Measurements from ENCODE around the gene XPO1. TPM values are rescaled to one million over a fixed set of nuclear protein-coding genes. Genes with fewer than 3 reads are reported as not detected.
"Not testable (repeated sequence)": the region's sequence is repeated elsewhere in the genome, so short reads cannot be mapped to it uniquely, and the experiment has no call there.

Gene XPO1
- total RNA-seq, 2 experiments from 2014 or later, result 208 to 226 TPM

DNA sequence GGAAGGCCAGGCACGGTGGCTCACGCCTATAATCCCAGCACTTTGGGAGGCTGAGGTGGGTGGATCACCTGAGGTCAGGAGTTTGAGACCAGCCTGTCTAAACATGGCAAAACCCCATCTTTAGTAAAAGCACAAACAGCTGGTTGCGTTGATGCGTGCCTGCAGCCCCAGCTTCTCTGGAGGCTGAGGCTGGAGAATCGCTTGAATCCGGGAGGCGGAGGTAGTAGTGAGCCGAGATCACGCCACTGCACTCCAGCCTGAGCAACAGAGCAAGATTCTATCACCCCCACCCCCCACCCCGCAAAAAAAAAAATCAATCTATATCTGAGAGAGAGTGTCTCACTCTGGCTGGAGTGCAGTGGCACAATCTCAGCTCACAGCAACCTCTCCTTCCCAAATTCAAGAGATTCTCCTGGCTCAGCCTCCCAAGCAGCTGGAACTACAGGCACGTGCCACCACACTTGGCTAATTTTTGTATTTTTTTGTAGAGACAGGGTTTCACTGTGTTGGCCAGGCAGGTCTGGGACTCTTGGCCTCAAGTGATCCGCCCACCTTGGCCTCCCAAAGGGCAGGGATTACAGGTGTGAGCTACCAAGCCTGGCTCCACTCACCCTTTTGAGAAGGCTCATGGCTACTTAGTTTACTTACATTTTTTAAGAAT, 61.1 kb downstream of the XPO1 start:
- H3K27ac Mint-ChIP-seq; ATAC-seq; DNase-seq; H3K4me3 Mint-ChIP-seq; H3K27me3 Mint-ChIP-seq (ENCODE audit: low read depth); H3K4me1 Mint-ChIP-seq (ENCODE audit: low read depth); H3K9me3 Mint-ChIP-seq (ENCODE audit: insufficient read depth): not testable (repeated sequence)
- CTCF ChIA-PET, result interaction anchor here (0.6 to 3.4 kb wide), 2 partner anchors 19 to 51 kb away, joined by 3 to 14 read pairs; no protein-coding TSS in a partner anchor
- H3K36me3 Mint-ChIP-seq (ENCODE audit: low read depth), result peaks cover 47% of the 10 kb centered on the region
- POLR2A ChIA-PET, result interaction anchor here (1.1 kb wide), 1 partner anchor 9 kb away, joined by 3 read pairs; no protein-coding TSS in a partner anchor

DNA sequence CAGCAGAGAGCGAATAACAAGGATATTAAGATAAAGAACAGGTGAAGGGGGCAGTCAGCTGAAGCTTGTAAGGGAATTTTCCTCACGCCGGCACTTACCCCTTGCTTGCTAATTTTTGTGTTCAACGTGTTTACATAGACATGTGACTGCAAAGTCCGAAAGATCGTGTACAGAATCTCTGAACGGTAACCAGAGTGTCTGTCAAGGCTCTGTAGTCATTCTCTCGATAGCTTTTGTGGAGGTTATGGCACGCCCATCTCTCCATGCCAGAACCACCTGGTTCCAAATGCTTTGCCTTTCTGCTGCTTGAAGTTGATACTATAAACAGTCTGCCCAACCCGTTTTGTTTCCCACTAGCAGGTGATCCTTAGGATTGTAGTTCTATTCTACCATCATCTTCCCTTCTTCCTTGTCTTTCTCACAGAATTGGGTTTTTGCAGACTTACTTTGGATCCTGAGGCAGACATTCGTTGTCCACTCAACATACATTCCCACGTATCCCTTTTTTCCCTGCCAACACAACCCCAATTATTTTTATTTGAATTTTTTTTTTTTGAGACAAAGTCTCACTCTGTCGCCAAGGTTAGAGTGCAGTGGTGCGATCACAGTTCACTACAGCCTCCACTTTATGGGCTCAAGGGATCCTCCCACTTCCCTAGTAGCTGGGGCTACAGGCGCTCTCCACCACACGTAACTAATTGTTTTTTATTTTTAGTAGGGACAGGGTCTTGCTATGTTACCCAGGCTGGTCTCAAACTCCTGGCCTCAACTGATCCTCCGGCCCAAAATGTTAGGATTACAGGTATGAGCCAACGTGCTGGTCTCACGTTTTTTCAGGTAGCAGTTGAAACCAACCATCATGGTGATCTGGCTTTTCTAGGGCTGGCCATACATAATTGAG, 66.0 kb downstream of the XPO1 start:
- H3K27me3 Mint-ChIP-seq (ENCODE audit: low read depth), result no peaks in the 10 kb centered on the region
- DNase-seq, result peak; percentile 48
- peak overlapping the region; percentile 91 for H3K27ac Mint-ChIP-seq
- no peaks in the 10 kb centered on the region for H3K9me3 Mint-ChIP-seq (ENCODE audit: insufficient read depth)
- peak overlapping the region; percentile 92 for H3K4me3 Mint-ChIP-seq
- H3K36me3 Mint-ChIP-seq (ENCODE audit: low read depth), result peaks cover 31% of the 10 kb centered on the region
- ChIA-PET POLR2A (interaction anchor here (0.7 to 1.2 kb wide), 4 partner anchors 10 to 295 kb away, joined by 3 to 5 read pairs (median 3); partner anchors contain the start of gene XPO1), CTCF (interaction anchor here (1.6 kb wide), 1 partner anchor 46 kb away, joined by 5 read pairs; no protein-coding TSS in a partner anchor)
- H3K4me1 Mint-ChIP-seq (ENCODE audit: low read depth), result peaks cover 30% of the 10 kb centered on the region
- ATAC-seq, result no peak

DNA sequence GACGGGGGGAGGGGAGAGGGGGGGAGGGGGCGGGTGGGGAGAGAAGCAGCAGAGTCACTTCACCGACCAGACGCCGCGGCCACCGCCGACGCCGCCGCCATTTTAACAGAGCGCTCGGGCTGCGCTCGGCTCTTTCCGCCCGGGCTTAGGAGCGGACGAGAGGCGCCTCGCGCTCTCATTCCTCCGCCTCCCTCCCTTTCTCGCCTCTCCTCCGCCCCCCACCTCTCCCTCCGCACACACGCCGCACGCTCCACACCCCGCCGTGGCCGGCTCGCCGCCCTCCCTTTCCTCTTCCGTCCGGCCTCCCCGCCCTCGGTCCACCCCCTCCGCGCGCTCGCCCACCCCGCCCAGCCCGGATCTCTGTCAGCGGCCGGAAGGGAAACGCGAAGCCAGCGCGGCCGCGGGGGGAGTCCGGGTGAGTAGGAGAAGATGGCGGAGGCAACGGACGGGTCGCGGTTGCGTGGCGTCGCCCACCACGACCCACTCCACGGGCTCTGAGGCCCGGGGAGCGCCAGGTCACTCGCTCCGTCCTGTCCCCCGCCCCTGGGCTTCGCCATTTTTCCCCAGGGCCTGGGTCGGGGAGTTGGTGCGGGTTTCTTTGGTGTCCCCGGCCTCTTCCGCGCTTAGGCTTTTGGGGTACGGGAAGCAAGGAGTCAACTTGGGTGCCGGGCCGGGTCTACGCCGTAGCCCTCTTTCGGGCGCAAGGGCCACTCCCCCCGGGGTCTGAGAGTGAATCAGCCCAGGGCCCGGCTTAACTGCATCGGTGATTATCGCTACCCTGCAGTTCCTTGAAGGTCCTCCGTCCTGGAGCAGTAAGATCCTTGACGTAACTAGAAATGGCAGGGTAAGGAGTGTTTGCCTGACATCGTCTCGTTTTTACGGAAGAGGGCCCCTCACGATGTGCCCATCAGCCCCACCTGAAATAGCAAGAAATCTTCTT, 66.9 kb downstream of the XPO1 start, which contains the start of gene USP34:
Gene USP34, minus strand, starts transcription at position 123 of the 940 bp plus-strand sequence. CDS start 395 bp downstream, outside the sequence.
- H3K4me1 Mint-ChIP-seq (ENCODE audit: low read depth), result peaks cover 32% of the 10 kb centered on the region
- H3K27ac Mint-ChIP-seq, result peak within 1 kb of the TSS; percentile 94
- peak; percentile 97 for DNase-seq
- H3K9me3 Mint-ChIP-seq (ENCODE audit: insufficient read depth), result no peaks in the 10 kb centered on the region
- H3K27me3 Mint-ChIP-seq (ENCODE audit: low read depth), result no peaks in the 10 kb centered on the region
- ChIA-PET CTCF (no interaction called here), POLR2A (interaction anchor here (0.7 to 1.6 kb wide), 6 partner anchors 11 to 294 kb away, joined by 3 to 11 read pairs (median 4); partner anchors contain the start of gene XPO1)
- peak; percentile 94 for ATAC-seq
- peak within 1 kb of the TSS; percentile 92 for H3K4me3 Mint-ChIP-seq
- peaks cover 26% of the 10 kb centered on the region for H3K36me3 Mint-ChIP-seq (ENCODE audit: low read depth)

DNA sequence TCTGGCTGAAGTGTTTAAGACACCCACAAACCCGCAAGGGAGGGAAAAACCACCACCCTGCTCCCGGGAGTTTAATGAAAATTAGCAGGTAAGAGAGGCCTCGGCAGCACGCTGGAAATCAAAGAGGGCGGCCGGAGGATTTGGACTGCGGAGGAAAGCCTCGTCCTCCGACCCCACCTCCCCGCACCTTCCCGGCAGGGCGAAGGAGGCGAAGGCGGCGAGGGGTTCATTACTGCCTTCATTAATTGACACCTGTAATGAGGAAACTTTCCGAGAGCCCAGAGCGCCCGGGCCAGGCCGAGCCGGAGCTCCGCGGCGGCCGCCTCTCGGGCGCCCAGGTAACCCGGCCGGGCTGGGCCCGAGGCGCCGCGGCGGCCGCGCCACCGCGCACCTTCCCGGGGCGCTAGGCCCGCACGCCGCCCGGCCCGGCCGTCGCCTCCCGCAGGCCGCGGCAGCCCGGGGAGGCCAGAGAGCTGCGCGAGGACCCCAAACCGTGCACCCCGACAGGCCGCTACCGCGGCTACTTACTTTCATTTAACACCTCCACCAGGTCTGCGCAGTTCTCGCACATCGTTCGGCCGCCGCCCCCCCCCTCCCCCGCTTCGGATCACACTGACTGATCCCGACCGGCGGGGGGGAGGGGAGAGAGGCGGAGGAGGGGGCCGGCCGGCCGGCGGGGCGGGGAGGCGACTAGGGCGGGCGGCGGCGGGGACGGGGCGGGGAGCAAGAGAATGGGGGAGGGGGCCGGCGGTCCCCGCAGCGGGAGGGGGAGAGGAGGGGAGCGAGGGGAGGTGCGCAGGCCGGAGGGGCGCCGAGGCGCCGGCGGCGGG, 67.8 kb downstream of the XPO1 start:
- POLR2A ChIA-PET, result interaction anchor here (0.6 to 1.6 kb wide), 3 partner anchors 28 to 68 kb away, joined by 3 to 11 read pairs (median 6); partner anchors contain the start of gene XPO1
- Mint-ChIP-seq H3K9me3 (ENCODE audit: insufficient read depth) (no peaks in the 10 kb centered on the region), H3K4me3 (peak overlapping the region; percentile 88), H3K27me3 (ENCODE audit: low read depth) (no peaks in the 10 kb centered on the region), H3K36me3 (ENCODE audit: low read depth) (peaks cover 25% of the 10 kb centered on the region), H3K4me1 (ENCODE audit: low read depth) (peaks cover 33% of the 10 kb centered on the region), H3K27ac (peak overlapping the region; percentile 94)
- CTCF ChIA-PET, result interaction anchor here (0.7 to 1.6 kb wide), 2 partner anchors 44 to 51 kb away, joined by 3 to 6 read pairs; no protein-coding TSS in a partner anchor
- peak; percentile 87 for DNase-seq
- ATAC-seq, result peak; percentile 34

DNA sequence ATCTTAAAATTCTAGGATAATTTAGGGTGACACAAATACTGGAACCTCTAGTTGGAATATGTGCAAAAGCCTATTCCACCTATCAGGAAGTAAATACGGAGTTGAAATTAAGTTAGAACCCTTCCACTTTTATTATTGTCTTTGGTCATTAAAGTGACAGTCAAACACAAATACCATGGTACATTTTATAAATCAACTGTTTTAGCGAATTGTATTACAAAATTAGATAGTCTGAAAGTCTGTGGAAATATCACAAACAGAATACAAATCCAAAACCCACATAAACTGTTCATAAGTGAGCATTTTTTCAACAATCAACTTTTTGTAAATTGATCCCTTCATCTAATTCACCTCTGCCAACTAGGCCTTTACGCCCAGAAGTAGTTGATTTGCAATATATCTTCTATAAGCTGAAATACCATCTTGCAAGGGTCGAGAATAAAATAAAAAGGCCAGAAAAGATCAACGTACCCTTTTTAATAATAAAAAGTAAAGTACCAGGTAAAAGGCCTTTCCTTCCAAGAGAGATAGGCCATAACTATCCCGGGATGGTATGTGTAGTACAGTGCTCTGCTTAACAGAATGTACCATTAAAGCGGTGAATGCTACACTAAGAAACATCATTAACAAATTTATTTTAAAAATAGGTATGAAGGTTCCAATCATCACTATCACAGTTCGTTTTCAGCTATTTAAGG, 68.6 kb downstream of the XPO1 start:
- Mint-ChIP-seq H3K36me3 (ENCODE audit: low read depth) (peaks cover 27% of the 10 kb centered on the region), H3K4me1 (ENCODE audit: low read depth) (peaks cover 33% of the 10 kb centered on the region)
- POLR2A ChIA-PET, result interaction anchor here (0.6 to 1.6 kb wide), 3 partner anchors 27 to 69 kb away, joined by 3 to 11 read pairs (median 6); partner anchors contain the start of gene XPO1

DNA sequence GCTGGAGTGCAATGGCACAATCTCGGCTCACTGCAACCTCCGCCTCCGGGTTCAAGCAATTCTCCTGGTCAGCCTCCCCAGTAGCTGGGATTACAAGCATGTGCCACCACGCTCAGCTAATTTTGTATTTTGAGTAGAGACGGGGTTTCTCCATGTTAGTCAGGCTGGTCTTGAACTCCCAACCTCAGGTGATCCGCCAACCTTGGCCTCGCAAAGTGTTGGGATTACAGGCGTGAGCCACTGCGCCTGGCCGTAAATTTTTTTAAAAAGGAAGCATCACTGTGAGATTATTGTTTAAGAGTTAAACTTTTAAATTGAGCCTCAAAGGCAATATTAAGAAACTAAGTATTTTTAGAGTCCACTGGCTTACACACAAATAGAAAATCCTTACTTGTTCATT, 69.9 kb downstream of the XPO1 start:
- H3K27me3 Mint-ChIP-seq (ENCODE audit: low read depth); POLR2A ChIA-PET; DNase-seq; H3K27ac Mint-ChIP-seq; ATAC-seq; H3K9me3 Mint-ChIP-seq (ENCODE audit: insufficient read depth): not testable (repeated sequence)
- CTCF ChIA-PET, result interaction anchor here (1.2 kb wide), 1 partner anchor 42 kb away, joined by 7 read pairs; no protein-coding TSS in a partner anchor
- Mint-ChIP-seq H3K4me3 (peak overlapping the region; percentile 88), H3K4me1 (ENCODE audit: low read depth) (peaks cover 36% of the 10 kb centered on the region), H3K36me3 (ENCODE audit: low read depth) (peaks cover 22% of the 10 kb centered on the region)

More for the DNA sequence above, 68.6 kb downstream of the XPO1 start:
- CTCF ChIA-PET, result interaction anchor here (0.6 to 1.6 kb wide), 3 partner anchors 44 to 1223 kb away, joined by 3 to 6 read pairs (median 3); no protein-coding TSS in a partner anchor
- no peaks in the 10 kb centered on the region for H3K27me3 Mint-ChIP-seq (ENCODE audit: low read depth)
- peak overlapping the region; percentile 94 for H3K27ac Mint-ChIP-seq
- ATAC-seq (no peak), DNase-seq (no peak)
- peak overlapping the region; percentile 88 for H3K4me3 Mint-ChIP-seq
- no peaks in the 10 kb centered on the region for H3K9me3 Mint-ChIP-seq (ENCODE audit: insufficient read depth)

DNA sequence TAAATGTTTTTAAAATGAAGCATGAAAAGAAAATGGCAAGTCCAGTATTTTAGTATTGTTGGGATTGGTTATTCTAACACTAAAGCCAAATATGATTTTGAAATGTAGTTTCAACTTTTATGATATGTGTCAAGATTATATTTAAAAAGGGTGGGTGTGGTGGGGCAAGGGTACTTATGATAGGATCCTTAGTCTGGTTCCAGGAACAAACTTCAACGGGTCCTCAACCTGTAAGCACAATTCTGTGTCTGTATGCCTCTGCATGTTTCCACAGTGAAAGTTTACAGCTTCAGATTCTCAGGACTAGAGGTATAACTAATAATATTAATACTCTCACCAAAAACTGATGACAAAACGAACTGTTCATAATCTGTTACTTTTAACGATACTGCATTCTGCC, 73.1 kb downstream of the XPO1 start:
- POLR2A ChIA-PET, result no interaction called here
- Mint-ChIP-seq H3K27ac (no peak overlapping the region), H3K4me3 (no peak overlapping the region)

DNA sequence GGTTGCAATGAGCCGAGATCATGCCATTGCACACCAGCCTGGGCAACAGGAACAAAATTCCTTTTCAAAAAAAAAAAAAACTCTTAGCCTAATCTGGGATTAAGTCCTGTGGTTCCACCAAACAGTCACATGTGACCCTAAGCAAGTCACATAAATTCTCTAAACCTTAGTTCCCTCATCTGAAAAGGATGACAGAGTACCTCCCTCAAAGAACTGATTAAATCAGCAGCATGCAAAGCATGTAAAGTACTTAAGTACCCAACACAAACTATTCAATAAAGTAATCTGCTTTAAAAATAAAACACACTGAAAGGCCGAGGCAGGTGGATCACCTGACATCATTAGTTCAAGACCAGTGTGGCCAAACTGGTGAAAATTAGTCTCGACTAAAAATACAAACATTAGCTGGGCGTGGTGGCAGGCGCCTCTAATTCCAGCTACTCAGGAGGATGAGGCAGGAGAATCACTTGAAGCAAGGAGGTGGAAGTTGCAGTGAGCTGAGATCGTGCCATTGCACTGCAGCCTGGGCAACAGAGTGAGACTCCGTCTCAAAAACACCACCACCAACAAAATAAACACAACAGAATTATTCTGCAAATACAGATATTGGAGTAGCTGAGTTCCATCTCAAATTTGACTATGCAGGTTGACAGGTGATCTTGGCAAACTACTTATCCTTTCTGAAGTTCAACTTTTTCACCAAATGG, 74.2 kb downstream of the XPO1 start:
- Mint-ChIP-seq H3K27me3 (ENCODE audit: low read depth) (no peaks in the 10 kb centered on the region), H3K9me3 (ENCODE audit: insufficient read depth) (no peaks in the 10 kb centered on the region), H3K4me1 (ENCODE audit: low read depth) (peaks cover 27% of the 10 kb centered on the region), H3K4me3 (no peak overlapping the region), H3K36me3 (ENCODE audit: low read depth) (peaks cover 23% of the 10 kb centered on the region), H3K27ac (no peak overlapping the region)
- DNase-seq (no peak), ATAC-seq (no peak)
- ChIA-PET CTCF (interaction anchor here (0.8 kb wide), 1 partner anchor 38 kb away, joined by 3 read pairs; no protein-coding TSS in a partner anchor), POLR2A (no interaction called here)

More for the DNA sequence above, 73.1 kb downstream of the XPO1 start:
- peaks cover 24% of the 10 kb centered on the region for H3K36me3 Mint-ChIP-seq (ENCODE audit: low read depth)
- ATAC-seq (no peak), DNase-seq (no peak)
- no peaks in the 10 kb centered on the region for H3K9me3 Mint-ChIP-seq (ENCODE audit: insufficient read depth)
- H3K4me1 Mint-ChIP-seq (ENCODE audit: low read depth), result peaks cover 30% of the 10 kb centered on the region
- CTCF ChIA-PET, result no interaction called here
- no peaks in the 10 kb centered on the region for H3K27me3 Mint-ChIP-seq (ENCODE audit: low read depth)

DNA sequence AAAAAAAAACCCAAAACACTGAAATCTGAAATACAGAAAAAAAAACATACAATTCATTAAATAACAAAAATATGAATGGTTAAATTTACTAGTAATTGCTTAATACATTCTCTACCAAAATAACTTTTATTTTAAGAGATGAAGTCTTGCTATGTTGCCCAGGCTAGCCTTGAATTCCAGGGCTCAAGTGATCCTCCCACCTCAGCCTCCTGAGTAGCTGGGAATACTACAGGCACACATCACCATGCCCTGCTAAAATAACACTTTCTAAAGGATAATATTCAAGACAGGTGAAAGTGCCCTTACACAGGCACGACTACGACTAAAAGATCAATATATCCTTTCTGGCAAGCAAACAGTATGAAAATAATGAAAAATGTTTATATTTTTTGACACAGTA, 76.8 kb downstream of the XPO1 start:
- CTCF ChIA-PET, result interaction anchor here (2.7 kb wide), 1 partner anchor 35 kb away, joined by 8 read pairs; no protein-coding TSS in a partner anchor
- Mint-ChIP-seq H3K9me3 (ENCODE audit: insufficient read depth) (no peaks in the 10 kb centered on the region), H3K4me1 (ENCODE audit: low read depth) (peaks cover 24% of the 10 kb centered on the region), H3K36me3 (ENCODE audit: low read depth) (peaks cover 16% of the 10 kb centered on the region), H3K4me3 (no peak overlapping the region), H3K27ac (no peak overlapping the region), H3K27me3 (ENCODE audit: low read depth) (no peaks in the 10 kb centered on the region)
- POLR2A ChIA-PET, result no interaction called here
- no peak for DNase-seq
- ATAC-seq, result no peak
